ENCODE measurements around the gene P2RY4.

Gene P2RY4

GRCh38 chrX:70241501-70241900 is 18.5 kb downstream of the P2RY4 start:
- no peaks in the 10 kb centered on the region for H3K27me3 ChIP-seq (ENCODE audit: control insufficient read depth, insufficient read depth, low read length)
- no peak overlapping the region for H3K4me3 ChIP-seq (ENCODE audit: low read depth, low read length)
- no peak overlapping the region for H3K9ac ChIP-seq
- no peaks in the 10 kb centered on the region for H3K4me1 ChIP-seq
- H3K9me3 ChIP-seq (ENCODE audit: control insufficient read depth, low read length), result no peaks in the 10 kb centered on the region
- no peak overlapping the region for H2AFZ ChIP-seq
- H3K4me2 ChIP-seq (ENCODE audit: low read length), result no peak overlapping the region
- TF ChIP-seq CTCF (IDR thresholded peaks at IDR 0.05), result no peak
- no peaks in the 10 kb centered on the region for H3K36me3 ChIP-seq (ENCODE audit: control insufficient read depth, insufficient read depth, low read length)
- no peak overlapping the region for H3K27ac ChIP-seq
- H3K79me2 ChIP-seq, result no peaks in the 10 kb centered on the region

GRCh38 chrX:70240751-70241150 is 19.3 kb downstream of the P2RY4 start:
- Histone ChIP-seq H3K27ac (no peak overlapping the region), H3K79me2 (no peaks in the 10 kb centered on the region), H3K9ac (no peak overlapping the region), H3K36me3 (ENCODE audit: control insufficient read depth, insufficient read depth, low read length) (no peaks in the 10 kb centered on the region), H3K27me3 (ENCODE audit: control insufficient read depth, insufficient read depth, low read length) (no peaks in the 10 kb centered on the region), H3K4me3 (ENCODE audit: low read depth, low read length) (no peak overlapping the region), H2AFZ (no peak overlapping the region), H3K9me3 (ENCODE audit: control insufficient read depth, low read length) (no peaks in the 10 kb centered on the region), H3K4me2 (ENCODE audit: low read length) (no peak overlapping the region), H3K4me1 (no peaks in the 10 kb centered on the region)
- no peak for TF ChIP-seq CTCF (IDR thresholded peaks at IDR 0.05)

GRCh38 chrX:70234355-70234754 is 25.6 kb downstream of the P2RY4 start, which contains the start of gene AWAT1:
TSS of gene AWAT1 (plus strand) at chrX:70234655. CDS start at chrX:70234696, 41 bp downstream.
- TF ChIP-seq CTCF (IDR thresholded peaks at IDR 0.05), result no peak

GRCh38 chrX:70231666-70232065 is 28.3 kb downstream of the P2RY4 start:
- Histone ChIP-seq H3K4me1 (no peaks in the 10 kb centered on the region), H3K9ac (no peak overlapping the region), H3K79me2 (no peaks in the 10 kb centered on the region), H3K4me3 (ENCODE audit: low read depth, low read length) (no peak overlapping the region), H3K27ac (no peak overlapping the region), H3K27me3 (ENCODE audit: control insufficient read depth, insufficient read depth, low read length) (no peaks in the 10 kb centered on the region), H3K36me3 (ENCODE audit: control insufficient read depth, insufficient read depth, low read length) (no peaks in the 10 kb centered on the region), H2AFZ (no peak overlapping the region), H3K9me3 (ENCODE audit: control insufficient read depth, low read length) (no peaks in the 10 kb centered on the region), H3K4me2 (ENCODE audit: low read length) (no peak overlapping the region)
- TF ChIP-seq CTCF (IDR thresholded peaks at IDR 0.05), result no peak

More at GRCh38 chrX:70234355-70234754, 25.6 kb downstream of the P2RY4 start, which contains the start of gene AWAT1:
- Histone ChIP-seq H3K9me3 (ENCODE audit: control insufficient read depth, low read length) (no peaks in the 10 kb centered on the region), H2AFZ (no peak within 1 kb of the TSS), H3K79me2 (no peaks in the 10 kb centered on the region), H3K27me3 (ENCODE audit: control insufficient read depth, insufficient read depth, low read length) (no peaks in the 10 kb centered on the region), H3K27ac (no peak within 1 kb of the TSS), H3K36me3 (ENCODE audit: control insufficient read depth, insufficient read depth, low read length) (no peaks in the 10 kb centered on the region), H3K4me2 (ENCODE audit: low read length) (no peak within 1 kb of the TSS), H3K4me3 (ENCODE audit: low read depth, low read length) (no peak within 1 kb of the TSS), H3K4me1 (no peaks in the 10 kb centered on the region), H3K9ac (no peak within 1 kb of the TSS)

- no peaks in the 10 kb centered on the region for H3K9me3 ChIP-seq (ENCODE audit: control insufficient read depth, low read length)
- H3K4me1 ChIP-seq, result no peaks in the 10 kb centered on the region
- H3K27me3 ChIP-seq (ENCODE audit: control insufficient read depth, insufficient read depth, low read length), result no peaks in the 10 kb centered on the region
- no peaks in the 10 kb centered on the region for H3K79me2 ChIP-seq
- H3K27ac ChIP-seq, result no peak overlapping the region
- H3K36me3 ChIP-seq (ENCODE audit: control insufficient read depth, insufficient read depth, low read length), result no peaks in the 10 kb centered on the region
- no peak overlapping the region for H3K4me2 ChIP-seq (ENCODE audit: low read length)
- H2AFZ ChIP-seq, result no peak overlapping the region
- TF ChIP-seq CTCF (IDR thresholded peaks at IDR 0.05), result no peak
- H3K4me3 ChIP-seq (ENCODE audit: low read depth, low read length), result no peak overlapping the region
- no peak overlapping the region for H3K9ac ChIP-seq
Observed at GRCh38 chrX:70226687-70227086, 33.3 kb downstream of the P2RY4 start.
